ENCODE data around the gene KASH5. TPM values are rescaled to one million over a fixed set of nuclear protein-coding genes. Genes with fewer than 3 reads are reported as not detected.

Gene KASH5
- total and polyA plus RNA-seq, 12 donors = not detected

DNA sequence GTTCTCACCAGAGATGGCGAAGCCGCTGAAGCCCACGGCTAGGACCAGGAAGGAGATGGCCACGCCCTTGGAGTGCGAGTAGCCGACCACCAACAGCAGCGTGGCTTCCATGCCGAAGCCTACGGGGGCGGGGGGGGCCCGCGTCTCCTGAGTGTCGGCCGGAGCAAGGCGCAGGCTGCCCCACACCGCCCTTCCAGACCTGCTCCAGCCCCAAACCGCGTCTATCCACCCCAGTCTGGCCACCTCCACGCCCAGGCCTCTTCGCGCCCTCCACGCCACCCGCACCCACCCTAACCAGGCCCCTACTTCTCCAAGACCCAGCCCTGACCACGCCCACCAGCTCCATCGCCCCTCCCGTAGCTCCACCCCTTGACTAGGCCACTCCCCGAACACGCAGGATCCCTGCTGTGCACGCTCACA, 43.3 kb downstream of the KASH5 start:
- ATAC-seq = peak in 1 of 8 donors; percentile 23
- no peaks in the 10 kb centered on the region for H3K36me3 ChIP-seq
- H3K4me3 ChIP-seq = no peak overlapping the region
- H3K4me1 ChIP-seq = peaks cover 0 to 12% (median 9%) of the 10 kb centered on the region in 9 donors
- intact Hi-C loops (cut with DNase I) = no loop called here
- TF ChIP-seq, protein P1, sequence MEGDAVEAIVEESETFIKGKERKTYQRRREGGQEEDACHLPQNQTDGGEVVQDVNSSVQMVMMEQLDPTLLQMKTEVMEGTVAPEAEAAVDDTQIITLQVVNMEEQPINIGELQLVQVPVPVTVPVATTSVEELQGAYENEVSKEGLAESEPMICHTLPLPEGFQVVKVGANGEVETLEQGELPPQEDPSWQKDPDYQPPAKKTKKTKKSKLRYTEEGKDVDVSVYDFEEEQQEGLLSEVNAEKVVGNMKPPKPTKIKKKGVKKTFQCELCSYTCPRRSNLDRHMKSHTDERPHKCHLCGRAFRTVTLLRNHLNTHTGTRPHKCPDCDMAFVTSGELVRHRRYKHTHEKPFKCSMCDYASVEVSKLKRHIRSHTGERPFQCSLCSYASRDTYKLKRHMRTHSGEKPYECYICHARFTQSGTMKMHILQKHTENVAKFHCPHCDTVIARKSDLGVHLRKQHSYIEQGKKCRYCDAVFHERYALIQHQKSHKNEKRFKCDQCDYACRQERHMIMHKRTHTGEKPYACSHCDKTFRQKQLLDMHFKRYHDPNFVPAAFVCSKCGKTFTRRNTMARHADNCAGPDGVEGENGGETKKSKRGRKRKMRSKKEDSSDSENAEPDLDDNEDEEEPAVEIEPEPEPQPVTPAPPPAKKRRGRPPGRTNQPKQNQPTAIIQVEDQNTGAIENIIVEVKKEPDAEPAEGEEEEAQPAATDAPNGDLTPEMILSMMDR (IDR thresholded peaks at IDR 0.05) = no peak
- H3K9me3 ChIP-seq = no peaks in the 10 kb centered on the region
- peaks cover 16 to 100% (median 99%) of the 10 kb centered on the region in 7 donors for H3K27me3 ChIP-seq
- DNase-seq = no peak
- no peak overlapping the region for H3K27ac ChIP-seq
- whole genome bisulfite sequencing, 2 donors = 49% methylated on average over 27 to 29 of the region's 29 CpGs

DNA sequence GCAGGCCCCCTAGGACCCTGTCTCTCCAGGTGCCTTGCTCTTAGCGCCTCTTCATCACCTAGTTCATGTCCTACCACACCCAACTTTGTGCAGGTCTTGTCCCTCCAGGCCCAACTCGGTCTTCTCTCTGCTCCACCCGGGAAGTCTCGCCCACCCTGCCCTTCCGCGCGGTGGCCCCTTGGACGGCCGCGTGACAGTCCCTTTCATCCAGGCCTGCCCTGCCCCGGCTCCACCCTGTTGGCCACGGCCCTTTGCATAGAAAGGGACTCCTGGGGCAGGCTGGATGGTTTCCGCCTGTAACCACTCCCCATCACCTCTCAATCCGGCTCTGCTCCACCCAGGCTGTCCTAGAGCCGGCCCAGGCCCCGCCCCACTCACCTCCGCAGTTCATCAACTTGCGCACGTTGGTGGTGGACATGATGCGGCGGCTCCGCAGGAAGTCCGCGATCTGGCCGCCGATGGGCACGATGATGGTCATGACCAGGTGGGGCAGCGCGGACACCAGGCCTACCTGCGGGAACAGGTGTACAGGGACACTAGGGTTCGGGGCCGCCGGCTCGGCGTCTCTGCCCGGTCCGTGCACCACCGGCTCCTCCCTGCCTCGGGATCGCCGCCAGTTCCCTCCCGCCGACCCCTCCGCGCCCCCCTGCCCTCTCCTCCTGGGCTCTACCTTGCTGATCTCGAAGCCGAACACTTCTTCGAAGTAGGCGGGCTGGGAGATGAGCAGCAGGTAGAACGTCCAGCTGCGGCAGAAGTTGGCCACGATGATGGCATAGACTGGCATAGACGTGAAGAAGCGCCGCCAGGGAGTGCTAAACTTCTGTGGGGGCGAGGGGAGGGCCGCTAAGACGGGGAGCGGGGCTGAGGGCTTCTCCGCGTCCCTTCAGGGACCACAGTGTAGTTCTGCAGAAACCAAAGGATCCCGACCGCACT, 44.4 kb downstream of the KASH5 start:
- Histone ChIP-seq H3K4me1 (peaks cover 0 to 15% (median 9%) of the 10 kb centered on the region in 9 donors), H3K27ac (no peak overlapping the region), H3K27me3 (peaks cover 8 to 100% (median 99%) of the 10 kb centered on the region in 7 donors), H3K4me3 (no peak overlapping the region), H3K9me3 (no peaks in the 10 kb centered on the region), H3K36me3 (no peaks in the 10 kb centered on the region)
- DNase-seq (no peak), ATAC-seq (no peak)
- intact Hi-C loops (cut with DNase I) = no loop called here
- WGBS, 2 donors = 16% methylated on average over 63 of the region's 63 CpGs
- TF ChIP-seq, protein P1 (IDR thresholded peaks at IDR 0.05) = no peak

DNA sequence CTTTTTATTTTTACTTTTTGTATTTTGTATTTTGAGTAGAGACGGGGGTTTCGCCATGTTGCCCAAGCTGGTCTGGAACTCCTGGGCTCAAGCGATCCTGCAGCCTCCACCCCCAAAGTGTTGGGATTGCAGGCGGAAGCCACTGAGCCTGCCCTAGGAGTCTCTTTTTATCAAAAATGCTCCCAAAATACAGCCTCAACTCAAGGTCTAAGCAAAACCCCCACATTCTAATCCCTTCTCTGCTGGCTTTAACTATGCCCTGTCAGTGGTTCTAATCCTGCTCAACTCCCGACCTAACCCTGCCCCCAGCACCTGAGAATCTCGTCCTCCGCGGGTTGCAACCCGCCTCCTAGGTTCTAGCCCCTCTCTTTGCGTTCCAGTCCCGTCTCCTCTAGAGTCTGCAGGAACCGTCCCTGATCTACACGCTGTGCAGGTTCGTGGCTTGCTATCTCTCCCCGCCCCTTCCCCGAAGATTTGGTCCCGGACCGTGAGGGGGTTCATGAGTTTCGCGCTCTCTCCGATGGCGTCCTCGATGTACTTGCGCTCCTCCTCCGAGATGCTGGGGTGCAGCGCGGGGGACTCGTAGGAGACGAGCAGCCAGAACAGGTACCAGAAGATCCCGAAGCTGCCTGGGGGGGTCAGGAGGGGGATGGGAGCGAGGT, 45.3 kb downstream of the KASH5 start:
- peaks cover 0 to 7% (median 2%) of the 10 kb centered on the region in 9 donors for H3K4me1 ChIP-seq
- TF ChIP-seq, protein P1 (IDR thresholded peaks at IDR 0.05) = no peak
- no peaks in the 10 kb centered on the region for H3K9me3 ChIP-seq
- peaks cover 8 to 98% (median 96%) of the 10 kb centered on the region in 7 donors for H3K27me3 ChIP-seq
- intact Hi-C loops (cut with DNase I) = no loop called here
- H3K4me3 ChIP-seq = no peak overlapping the region
- ATAC-seq = no peak
- no peak overlapping the region for H3K27ac ChIP-seq
- WGBS, 2 donors = 21 to 24% methylated on average over 31 of the region's 31 CpGs
- no peaks in the 10 kb centered on the region for H3K36me3 ChIP-seq
- DNase-seq = no peak

DNA sequence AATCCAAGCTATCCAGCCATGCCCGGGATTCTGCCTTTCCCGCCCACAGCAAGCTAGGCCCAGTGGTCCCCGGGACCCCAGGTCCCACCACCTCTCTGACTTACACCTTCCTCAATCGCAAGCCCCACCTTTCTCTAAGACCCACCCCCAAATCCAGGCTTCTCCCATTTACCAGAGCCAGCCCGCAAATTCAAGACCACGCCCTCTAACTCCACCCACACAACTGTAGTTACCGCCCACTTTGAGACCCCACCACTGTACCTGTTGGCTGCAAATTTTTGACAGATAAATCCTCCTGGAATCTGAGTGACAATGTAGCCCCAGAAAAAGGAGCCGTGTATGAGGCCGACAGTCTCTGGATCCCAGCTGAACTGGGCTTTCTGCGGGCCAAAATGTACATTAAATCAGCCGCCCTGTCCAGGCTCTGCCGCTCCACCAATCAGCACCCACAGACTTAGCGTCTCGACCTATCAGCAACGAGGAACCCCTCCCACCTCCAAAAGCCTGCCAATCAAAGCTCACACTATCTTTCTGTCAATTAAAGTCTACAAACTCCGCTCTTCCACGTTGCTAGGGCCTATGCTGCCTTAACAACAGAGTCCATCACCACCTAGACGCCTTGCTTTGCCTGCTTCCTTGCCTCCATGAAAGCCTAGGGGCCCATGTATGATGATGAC, 47.0 kb downstream of the KASH5 start:
- intact Hi-C loops (cut with DNase I) = loop anchor here in 2 of 10 donors (5.0 kb wide), 2 partner anchors 33 to 43 kb away; no protein-coding TSS in a partner anchor
- no peak overlapping the region for H3K27ac ChIP-seq
- TF ChIP-seq, protein P1 (IDR thresholded peaks at IDR 0.05) = no peak
- DNase-seq (no peak), ATAC-seq (no peak)
- 88 to 89% methylated on average over 18 of the region's 18 CpGs for WGBS, 2 donors
- no peak overlapping the region for H3K4me3 ChIP-seq
- peaks cover 15 to 98% (median 95%) of the 10 kb centered on the region in 7 donors for H3K27me3 ChIP-seq
- peaks cover 0 to 3% (median 0%) of the 10 kb centered on the region in 9 donors for H3K4me1 ChIP-seq
- no peaks in the 10 kb centered on the region for H3K9me3 ChIP-seq
- no peaks in the 10 kb centered on the region for H3K36me3 ChIP-seq

Measured in heart right ventricle (tissue), 16 donors.